Panc1 (cell line): ENCODE measurements around the gene ISM1. TPM values are rescaled to one million over a fixed set of nuclear protein-coding genes. Genes with fewer than 3 reads are reported as not detected.

Experiments
- ATAC-seq: fragments of 200-7000 bp; cut with Tn5 transposase; 2 replicates; pipeline ENCODE4 v1.9.1; 2020; ENCODE audit warnings: mild to moderate bottlenecking, moderate library complexity
- BruUV-seq: library from RNA; stranded (reverse); fragments of 400-500 nt; replicated peaks from 2 replicates; lab custom pipeline; 2021; lab: Mats Ljungman, UMichigan
- CTCF ChIA-PET: fragments of 300-600 bp; sonication (Branson Sonifier 250); formaldehyde crosslinking; loops from one replicate; lab custom pipeline; 2022; ENCODE audit warnings: antibody characterized with exemption; lab: Charles Lee
- POLR2A ChIA-PET: fragments of 300-600 bp; sonication (Branson Sonifier 250); formaldehyde crosslinking; loops from one replicate; lab custom pipeline; 2022; ENCODE audit warnings: antibody characterized with exemption; lab: Charles Lee
- DNase-seq: peaks from one replicate; pipeline ENCODE4 v3.0.0-alpha.2; 2010; ENCODE audit warnings: low read depth, low spot score
- H3K27ac ChIP-seq: 2 replicates; pipeline ENCODE4 v1.5.1; 2011; ENCODE audit warnings: mild to moderate bottlenecking, low read length, inconsistent platforms
- H3K27me3 ChIP-seq: fragments of 200-500 bp; sonication (Bioruptor generic); 2 replicates; pipeline ENCODE4 v1.6.0; 2014; ENCODE audit warnings: low read length, inconsistent platforms; ENCODE audit not compliant: control insufficient read depth, insufficient read depth
- H3K36me3 ChIP-seq: fragments of 200-500 bp; sonication (Bioruptor generic); 2 replicates; pipeline ENCODE4 v1.5.1; 2014; ENCODE audit warnings: inconsistent platforms, mild to moderate bottlenecking, low read length, moderate library complexity; ENCODE audit not compliant: control insufficient read depth, insufficient read depth
- H3K4me1 ChIP-seq: 2 replicates; pipeline ENCODE4 v1.5.1; 2011; ENCODE audit warnings: inconsistent platforms, mild to moderate bottlenecking, low read length, moderate library complexity; ENCODE audit not compliant: control insufficient read depth, insufficient read depth
- H3K4me3 ChIP-seq, 2 experiments: 2 replicates each; pipeline ENCODE4 v1.5.1; 2011 to 2012; ENCODE audit warnings: low read depth in 2 of 2, low read length in 2 of 2, mild to moderate bottlenecking in 2 of 2, inconsistent platforms in 1 of 2, moderate library complexity in 1 of 2
- H3K9me3 ChIP-seq: fragments of 200-500 bp; sonication (Bioruptor generic); 2 replicates; pipeline ENCODE4 v1.5.1; 2014; ENCODE audit warnings: low read depth, mild to moderate bottlenecking, inconsistent platforms, low read length, moderate library complexity; ENCODE audit not compliant: control insufficient read depth, insufficient read depth
- CTCF ChIP-seq: fragments of 450-650 bp; IDR thresholded peaks from 2 replicates; pipeline ENCODE4 v1.5.1; 2017; ENCODE audit warnings: mild to moderate bottlenecking
- POLR2AphosphoS5 ChIP-seq: IDR thresholded peaks from 2 replicates; pipeline ENCODE4 v1.6.1; 2012; ENCODE audit warnings: mild to moderate bottlenecking, low read depth, low read length, moderate library complexity
- SIN3A ChIP-seq: IDR thresholded peaks from 2 replicates; pipeline ENCODE4 v1.6.1; 2012; ENCODE audit warnings: low read depth, mild to moderate bottlenecking, low read length, moderate library complexity, borderline replicate concordance; ENCODE audit not compliant: insufficient read depth
- TCF7L2 ChIP-seq: IDR thresholded peaks from 2 replicates; pipeline ENCODE4 v1.6.1; 2011; ENCODE audit warnings: mild to moderate bottlenecking, low read depth, low read length, inconsistent platforms
- in situ Hi-C: cut with HindIII; loops from 2 replicates; pipeline ENCODE4 v1.10.0; 2016; ENCODE audit warnings: low sequenced_read_pairs, low pct_unique_long_range_greater_than_20kb
- intact Hi-C: fragments of 100-400 bp; cut with micrococcal nuclease; formaldehyde crosslinking; loops from one replicate; pipeline ENCODE4 v1.10.0; 2022; ENCODE audit not compliant: unreplicated experiment
- total RNA-seq: library from RNA; stranded (reverse); gene quantifications from one replicate; pipeline ENCODE4 v1.2.1, GENCODE V29; 2021; ENCODE audit not compliant: unreplicated experiment
- TF ChIP-seq, protein P1 (sequence below), 2 experiments: IDR thresholded peaks; 2 replicates each; pipeline ENCODE4 v1.6.1; 2011 to 2012; ENCODE audit warnings: low read depth in 2 of 2, control low read depth in 1 of 2, low read length in 1 of 2, mild to moderate bottlenecking in 1 of 2, moderate library complexity in 1 of 2; ENCODE audit not compliant: insufficient read depth in 1 of 2

The ISM1 gene
- total RNA-seq, 1 experiment from 2014 or later, result not detected

DNA sequence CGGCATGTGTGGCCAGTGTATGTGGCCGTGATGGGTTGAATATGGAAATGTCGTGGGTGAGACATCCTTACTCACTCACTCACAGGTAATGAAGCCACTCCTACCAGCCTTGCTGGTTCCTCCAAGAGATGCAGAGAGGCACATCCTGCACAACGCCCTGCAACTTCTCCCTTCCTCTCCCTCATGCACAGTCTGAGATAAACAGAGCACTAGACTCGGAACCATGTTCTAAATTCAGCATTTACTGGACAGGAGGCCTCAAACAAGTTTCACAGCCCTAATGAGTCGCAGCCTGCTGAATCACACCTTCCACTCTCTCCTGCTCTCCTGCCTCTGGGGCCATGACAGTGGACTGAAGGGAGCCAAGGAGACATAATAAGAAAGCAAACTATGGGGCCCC lies 91.2 kb downstream of the ISM1 start:
- in situ Hi-C loops (no loop called here), intact Hi-C loops (no loop called here)
- POLR2A ChIA-PET, result no interaction called here

GRCh38 chr20:13313201-13313600 lies 92.1 kb downstream of the ISM1 start:
- intact Hi-C loops, result no loop called here
- Histone ChIP-seq H3K4me3 (no peak overlapping the region), H3K27ac (no peak overlapping the region), H3K9me3 (no peaks in the 10 kb centered on the region), H3K27me3 (peaks cover 2% of the 10 kb centered on the region; the same call in 1 of the 2 replicates), H3K36me3 (no peaks in the 10 kb centered on the region), H3K4me1 (no peaks in the 10 kb centered on the region)
- DNase-seq (no peak), ATAC-seq (no peak)
- POLR2A ChIA-PET, result no interaction called here
- CTCF ChIA-PET, result no interaction called here
- in situ Hi-C loops, result no loop called here
- no peak for TF ChIP-seq CTCF
- BruUV-seq, result no TSS peak

More for the DNA sequence above, 91.2 kb downstream of the ISM1 start:
- H3K36me3 ChIP-seq, result no peaks in the 10 kb centered on the region
- ATAC-seq, result no peak
- H3K27me3 ChIP-seq, result peaks cover 2% of the 10 kb centered on the region; the same call in 1 of the 2 replicates
- DNase-seq, result no peak
- H3K4me1 ChIP-seq, result no peaks in the 10 kb centered on the region
- H3K9me3 ChIP-seq, result no peaks in the 10 kb centered on the region
- TF ChIP-seq POLR2AphosphoS5, result no peak
- TF ChIP-seq TCF7L2, result no peak
- no peak for TF ChIP-seq SIN3A
- no peak for TF ChIP-seq CTCF
- TF ChIP-seq, protein P1, sequence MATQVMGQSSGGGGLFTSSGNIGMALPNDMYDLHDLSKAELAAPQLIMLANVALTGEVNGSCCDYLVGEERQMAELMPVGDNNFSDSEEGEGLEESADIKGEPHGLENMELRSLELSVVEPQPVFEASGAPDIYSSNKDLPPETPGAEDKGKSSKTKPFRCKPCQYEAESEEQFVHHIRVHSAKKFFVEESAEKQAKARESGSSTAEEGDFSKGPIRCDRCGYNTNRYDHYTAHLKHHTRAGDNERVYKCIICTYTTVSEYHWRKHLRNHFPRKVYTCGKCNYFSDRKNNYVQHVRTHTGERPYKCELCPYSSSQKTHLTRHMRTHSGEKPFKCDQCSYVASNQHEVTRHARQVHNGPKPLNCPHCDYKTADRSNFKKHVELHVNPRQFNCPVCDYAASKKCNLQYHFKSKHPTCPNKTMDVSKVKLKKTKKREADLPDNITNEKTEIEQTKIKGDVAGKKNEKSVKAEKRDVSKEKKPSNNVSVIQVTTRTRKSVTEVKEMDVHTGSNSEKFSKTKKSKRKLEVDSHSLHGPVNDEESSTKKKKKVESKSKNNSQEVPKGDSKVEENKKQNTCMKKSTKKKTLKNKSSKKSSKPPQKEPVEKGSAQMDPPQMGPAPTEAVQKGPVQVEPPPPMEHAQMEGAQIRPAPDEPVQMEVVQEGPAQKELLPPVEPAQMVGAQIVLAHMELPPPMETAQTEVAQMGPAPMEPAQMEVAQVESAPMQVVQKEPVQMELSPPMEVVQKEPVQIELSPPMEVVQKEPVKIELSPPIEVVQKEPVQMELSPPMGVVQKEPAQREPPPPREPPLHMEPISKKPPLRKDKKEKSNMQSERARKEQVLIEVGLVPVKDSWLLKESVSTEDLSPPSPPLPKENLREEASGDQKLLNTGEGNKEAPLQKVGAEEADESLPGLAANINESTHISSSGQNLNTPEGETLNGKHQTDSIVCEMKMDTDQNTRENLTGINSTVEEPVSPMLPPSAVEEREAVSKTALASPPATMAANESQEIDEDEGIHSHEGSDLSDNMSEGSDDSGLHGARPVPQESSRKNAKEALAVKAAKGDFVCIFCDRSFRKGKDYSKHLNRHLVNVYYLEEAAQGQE (IDR thresholded peaks at IDR 0.05; ENCODE audit: insufficient read depth in 1 of 2, low read depth in 2 of 2, low read length in 1 of 2), result no peak
- no TSS peak for BruUV-seq
- no peak overlapping the region for H3K4me3 ChIP-seq
- CTCF ChIA-PET, result no interaction called here
- no peak overlapping the region for H3K27ac ChIP-seq
